GM18951 (cell line): ENCODE measurements around the gene KCNIP1.

Source experiments
- POLR2A ChIP-seq: IDR thresholded peaks from 4 replicates; pipeline ENCODE4 v1.6.1; 2011; ENCODE audit warnings: mild to moderate bottlenecking; ENCODE audit not compliant: insufficient read length, insufficient read depth; ENCODE audit errors: extremely low read depth
- in situ Hi-C: fragments of 300-500 bp; cut with MboI; formaldehyde crosslinking; loops from one replicate; pipeline ENCODE4 v1.12.0; 2022; ENCODE audit warnings: low sequenced_read_pairs, mixed read lengths, inconsistent platforms; ENCODE audit not compliant: unreplicated experiment

The KCNIP1 gene

DNA sequence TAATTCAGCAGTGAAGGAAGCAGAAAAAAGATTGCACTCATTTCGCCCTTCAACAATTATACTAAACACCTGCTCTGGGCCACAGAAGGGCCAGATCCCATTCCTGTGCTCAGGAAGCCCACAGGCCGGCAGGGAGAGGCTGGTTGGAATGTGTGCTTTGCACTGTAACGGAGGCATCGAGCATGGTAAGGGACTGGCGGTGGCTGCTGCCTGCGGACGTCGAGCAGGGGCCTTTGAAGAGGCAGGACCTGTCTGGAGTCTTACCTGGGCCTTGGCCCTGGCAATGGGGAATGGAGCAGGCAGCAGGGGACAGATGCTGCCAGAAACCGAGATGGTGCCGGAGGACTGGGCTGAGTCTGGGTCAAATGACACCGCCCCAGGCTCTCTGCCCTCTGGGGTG is 97.8 kb downstream of the KCNIP1 start:
- in situ Hi-C loops: loop anchor here (25.0 kb wide), 1 partner anchor 364 kb away; the partner anchor contains the start of gene C5orf58
- no peak for TF ChIP-seq POLR2A

DNA sequence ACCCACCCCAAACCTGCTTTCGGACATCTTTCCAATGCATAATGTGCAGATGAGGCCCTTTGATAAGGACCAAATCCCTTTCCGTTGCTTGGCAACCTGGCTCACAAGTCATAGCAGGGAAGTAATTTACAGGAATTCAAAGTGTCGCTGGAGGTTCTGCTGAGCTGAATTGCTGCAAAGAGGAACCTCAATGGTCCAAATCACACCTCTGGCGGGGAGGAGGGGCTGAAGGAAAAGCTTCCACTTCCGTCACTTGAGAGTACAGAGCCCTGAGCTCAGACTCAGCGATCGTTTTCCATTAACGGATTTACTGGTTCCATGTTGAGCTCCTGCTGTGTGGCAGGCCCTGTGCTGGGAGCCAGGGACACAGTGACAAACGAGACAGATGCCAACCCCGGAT is 99.3 kb downstream of the KCNIP1 start:
- in situ Hi-C loops: loop anchor here (25.0 kb wide), 1 partner anchor 366 kb away; the partner anchor contains the start of gene C5orf58

DNA sequence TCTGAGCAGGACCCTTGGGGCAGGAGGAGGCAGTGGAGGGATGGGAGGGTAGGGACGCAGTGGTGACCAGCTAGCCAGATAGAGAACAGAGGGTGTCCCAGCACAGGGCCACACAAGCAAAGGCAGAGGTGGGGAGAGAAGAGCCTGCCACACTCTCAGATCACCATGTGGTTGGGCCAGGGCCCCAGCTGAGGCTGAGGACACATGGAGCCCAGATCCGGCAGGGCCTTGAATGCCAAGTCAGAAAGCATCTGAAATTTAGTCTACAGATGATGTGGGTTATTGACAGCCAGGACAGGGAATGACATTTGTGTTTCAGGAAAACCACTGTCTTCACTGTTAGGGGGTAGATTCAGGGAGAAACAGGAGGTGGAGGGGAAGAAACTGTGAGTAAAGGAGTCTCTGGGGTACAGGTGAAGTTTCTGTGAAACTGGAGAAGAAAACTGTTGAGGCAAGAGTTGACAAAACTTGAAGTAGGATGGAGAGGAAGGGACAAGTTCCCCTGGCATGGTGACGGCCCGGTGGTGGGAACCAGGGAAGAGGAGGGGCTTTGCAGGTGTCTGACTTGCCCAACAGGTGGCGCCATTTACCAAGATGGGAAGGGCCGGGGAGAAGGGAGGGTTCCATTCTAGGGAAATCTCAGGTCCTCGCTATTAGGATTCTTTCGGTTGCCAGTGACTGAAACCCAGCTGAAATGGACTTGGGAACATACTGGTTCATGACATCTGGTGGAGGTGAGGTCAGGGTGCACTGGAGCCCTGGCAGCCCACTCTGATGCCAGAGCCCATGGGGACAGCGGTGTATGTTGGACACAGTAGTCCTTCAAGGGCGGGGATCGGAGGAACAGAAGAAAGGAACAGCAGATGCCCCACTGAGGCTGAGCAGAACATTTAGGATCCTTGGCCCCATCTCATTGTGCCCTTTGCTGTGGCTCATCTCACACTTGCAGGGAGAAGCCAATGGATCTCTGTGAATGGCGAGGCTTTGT is 100.1 kb downstream of the KCNIP1 start:
- in situ Hi-C loops: loop anchor here (25.0 kb wide), 1 partner anchor 367 kb away; the partner anchor contains the start of gene C5orf58
- no peak for TF ChIP-seq POLR2A

More for the DNA sequence above, 99.3 kb downstream of the KCNIP1 start:
- no peak for TF ChIP-seq POLR2A

DNA sequence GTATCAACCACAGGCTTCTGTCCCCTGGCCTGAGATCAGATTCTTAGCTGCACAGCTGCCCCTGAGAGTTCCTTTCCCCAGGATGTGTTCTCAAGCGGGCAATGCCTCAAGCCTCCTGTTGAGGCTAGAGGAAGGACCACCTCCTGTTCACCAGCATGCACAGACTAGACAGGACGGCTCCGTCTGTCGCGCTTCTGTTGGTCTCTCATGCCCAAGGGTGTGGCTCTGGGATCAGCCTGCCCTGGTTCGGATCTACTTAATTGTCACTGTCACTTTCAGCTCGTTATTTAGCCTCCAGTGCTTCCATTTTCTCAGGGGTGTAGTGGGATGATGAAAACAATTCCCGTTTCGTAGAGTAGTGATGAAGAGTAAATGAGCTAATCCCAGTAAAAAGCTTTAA is 103.1 kb downstream of the KCNIP1 start:
- no peak for TF ChIP-seq POLR2A
- in situ Hi-C loops: loop anchor here (25.0 kb wide), 1 partner anchor 370 kb away; the partner anchor contains the start of gene C5orf58

DNA sequence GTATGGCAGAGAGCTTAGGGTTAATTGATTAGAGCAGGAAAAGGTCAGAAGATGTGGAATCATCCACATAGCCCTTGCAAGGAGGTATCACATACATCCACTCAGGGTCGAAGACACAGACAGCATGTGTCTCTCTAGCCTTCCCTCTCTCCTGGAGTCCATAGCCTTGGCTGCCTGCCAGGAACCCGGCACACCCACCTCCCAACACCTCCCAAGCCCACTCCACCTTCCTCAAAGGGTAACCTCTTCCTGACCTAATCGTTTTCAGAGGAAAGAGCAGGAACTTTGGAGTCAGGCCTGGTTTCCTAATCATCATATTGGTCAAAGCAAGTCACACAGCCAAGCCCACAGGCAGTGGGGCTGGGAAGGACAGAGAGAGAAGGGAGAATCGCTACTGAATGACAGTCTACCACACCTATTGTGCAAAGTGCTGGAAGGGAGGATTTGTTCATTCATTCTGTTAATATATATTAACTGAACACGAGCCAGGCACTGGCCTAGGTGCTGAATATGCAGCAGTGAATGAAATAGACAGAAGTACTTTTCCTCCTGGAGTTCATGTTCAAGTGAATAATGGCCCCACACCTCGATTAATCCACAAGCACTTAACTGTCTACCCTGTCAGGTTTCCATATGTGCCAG is 107.8 kb downstream of the KCNIP1 start:
- in situ Hi-C loops: loop anchor here (25.0 kb wide), 1 partner anchor 374 kb away; the partner anchor contains the start of gene C5orf58
- TF ChIP-seq POLR2A: no peak

DNA sequence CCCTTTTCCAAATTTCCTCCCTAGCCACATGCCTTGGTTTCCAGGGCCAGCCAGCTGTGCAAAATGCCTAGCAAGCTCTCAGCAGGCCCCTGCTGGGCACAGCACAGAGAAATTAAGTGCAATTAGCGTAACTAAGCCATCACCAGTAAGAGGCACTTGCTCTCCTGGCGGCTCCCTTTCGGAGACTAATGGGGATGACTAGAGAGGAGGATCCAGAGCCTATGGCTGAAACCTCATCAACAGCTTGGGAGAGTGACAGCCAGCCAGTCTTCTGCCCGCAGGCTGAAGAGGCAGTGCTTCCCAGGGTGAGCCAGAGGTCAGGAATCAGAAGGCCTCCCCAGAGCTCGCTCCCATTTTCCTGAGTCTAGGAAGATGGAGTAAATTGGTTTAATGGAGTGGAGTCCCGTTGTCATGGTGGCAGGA is 108.4 kb downstream of the KCNIP1 start:
- no peak for TF ChIP-seq POLR2A
- in situ Hi-C loops: loop anchor here (25.0 kb wide), 1 partner anchor 375 kb away; the partner anchor contains the start of gene C5orf58

DNA sequence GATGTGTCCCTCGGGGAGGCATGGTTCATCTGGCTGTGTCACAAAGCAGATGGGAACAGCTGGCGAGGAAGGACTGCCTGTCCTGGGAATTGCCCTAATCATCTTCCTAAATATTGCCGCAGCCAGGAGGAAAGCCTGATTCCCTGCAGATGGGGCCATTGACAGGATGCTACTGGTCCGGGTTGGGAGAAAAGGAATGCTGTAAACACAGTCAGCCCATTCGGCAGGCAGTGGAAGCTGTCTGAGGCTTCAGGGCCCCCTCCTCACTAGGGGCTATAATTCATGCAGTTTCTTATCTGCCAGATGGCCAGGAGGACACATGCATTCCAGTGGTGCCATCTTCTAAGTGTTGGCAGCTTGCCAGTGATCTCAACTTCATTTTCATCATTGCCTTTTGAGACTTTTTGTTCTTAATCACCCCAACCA is 110.3 kb downstream of the KCNIP1 start:
- no peak for TF ChIP-seq POLR2A
- in situ Hi-C loops: loop anchor here (25.0 kb wide), 1 partner anchor 377 kb away; the partner anchor contains the start of gene C5orf58

DNA sequence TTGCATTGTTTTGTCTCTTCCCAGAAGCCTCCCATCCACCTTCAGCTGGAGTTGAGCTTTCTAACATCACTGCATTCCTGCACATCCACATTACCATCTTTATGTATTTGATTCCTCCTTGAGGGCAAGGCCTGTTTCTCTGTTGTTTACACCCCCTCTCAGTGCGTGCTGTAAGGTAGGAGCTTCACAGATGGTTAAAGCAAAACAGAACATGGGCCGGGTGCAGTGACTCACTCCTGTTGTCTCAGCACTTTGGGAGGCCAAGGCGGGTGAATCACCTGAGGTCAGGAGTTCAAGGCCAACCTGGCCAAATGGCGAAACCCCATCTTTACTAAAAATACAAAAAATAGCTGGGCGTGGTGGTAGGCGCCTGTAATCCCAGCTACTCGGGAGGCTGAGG is 110.9 kb downstream of the KCNIP1 start:
- no peak for TF ChIP-seq POLR2A
- in situ Hi-C loops: loop anchor here (25.0 kb wide), 1 partner anchor 377 kb away; the partner anchor contains the start of gene C5orf58

DNA sequence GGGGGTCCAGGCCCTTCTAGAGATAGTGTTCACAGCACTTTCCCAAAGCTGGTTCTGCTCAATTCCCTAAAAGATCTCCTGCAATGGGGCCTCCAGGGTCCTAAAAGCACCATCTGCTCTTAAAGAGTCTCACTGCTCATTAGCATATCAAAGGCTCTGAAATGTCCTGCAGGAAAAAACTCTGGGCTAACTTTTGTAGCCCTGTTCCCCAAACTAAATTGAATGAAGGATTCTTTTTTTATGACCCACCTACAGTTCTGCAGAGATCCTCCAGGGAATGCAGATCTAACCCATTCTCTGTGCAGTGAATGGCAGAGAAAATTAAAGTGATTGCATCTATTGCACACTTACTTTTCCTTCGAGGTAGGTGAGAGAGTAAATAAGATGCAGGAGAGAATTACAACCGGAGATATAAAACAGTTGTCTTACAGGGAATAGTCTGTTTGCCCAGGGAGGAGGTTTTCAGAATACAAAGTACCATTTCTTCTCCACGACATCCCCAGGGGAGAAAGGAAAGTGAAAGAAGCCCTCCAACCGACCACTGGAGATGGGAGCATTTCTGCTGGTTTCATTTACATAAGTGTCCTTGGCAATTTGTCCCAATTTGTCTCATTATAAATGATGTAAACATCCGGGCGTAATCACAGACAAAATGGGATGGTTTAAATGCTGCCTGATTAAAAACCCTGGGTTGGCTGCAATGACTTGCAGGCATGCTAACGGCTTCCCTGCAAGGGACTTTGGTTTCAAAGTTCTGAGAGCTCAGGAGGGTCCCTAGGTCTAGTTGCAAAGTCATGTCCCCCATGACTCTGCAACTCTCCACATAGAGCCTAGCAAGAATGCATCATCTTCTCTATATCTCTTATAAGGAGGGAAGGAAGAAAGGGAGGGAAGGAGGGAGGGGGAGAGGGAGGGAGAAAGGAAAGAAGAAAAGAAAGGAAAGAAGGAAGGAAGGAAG is 114.0 kb downstream of the KCNIP1 start:
- no peak for TF ChIP-seq POLR2A
- in situ Hi-C loops: loop anchor here (25.0 kb wide), 1 partner anchor 381 kb away; the partner anchor contains the start of gene C5orf58

DNA sequence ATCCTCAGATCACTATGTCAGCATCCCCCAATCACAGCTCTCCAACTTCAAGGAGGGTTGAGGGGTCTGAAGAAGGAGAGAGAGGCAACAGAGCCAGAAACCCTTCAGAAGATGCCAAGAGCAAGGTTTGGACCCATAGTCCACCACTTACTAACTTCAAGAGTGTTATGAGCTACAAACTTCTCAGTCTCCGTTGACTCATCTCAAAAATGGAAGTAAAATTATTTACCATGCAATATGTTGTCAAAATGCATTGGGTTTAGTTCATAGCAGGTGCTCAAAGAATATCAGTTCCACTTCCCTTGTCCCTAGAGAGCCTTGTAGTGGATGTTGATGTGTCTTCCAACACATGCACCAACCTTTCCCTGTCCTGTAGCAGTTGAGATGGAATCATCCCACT is 116.0 kb downstream of the KCNIP1 start:
- TF ChIP-seq POLR2A: no peak
- in situ Hi-C loops: loop anchor here (10.0 to 25.0 kb wide), 2 partner anchors 185 to 383 kb away; partner anchors contain the start of gene C5orf58

DNA sequence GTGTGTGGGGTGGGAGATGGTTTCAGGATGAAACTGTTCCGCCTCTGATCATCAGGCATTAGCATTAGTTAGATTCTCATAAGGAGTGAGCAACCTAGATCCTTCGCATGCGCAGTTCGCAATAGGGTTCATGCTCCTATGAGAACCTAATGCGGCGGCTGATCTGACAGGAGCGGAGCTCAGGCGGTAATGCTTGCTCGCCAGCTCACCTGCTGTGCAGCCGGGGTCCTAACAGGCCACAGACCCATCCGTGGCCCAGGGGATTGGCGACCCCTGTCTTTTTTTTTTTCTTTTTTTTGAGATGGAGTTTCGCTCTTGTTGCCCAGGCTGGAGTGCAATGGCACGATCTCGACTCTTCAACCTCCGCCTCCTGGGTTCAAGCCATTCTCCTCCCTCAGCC is 119.1 kb downstream of the KCNIP1 start:
- in situ Hi-C loops: loop anchor here (10.0 to 25.0 kb wide), 2 partner anchors 188 to 386 kb away; partner anchors contain the start of gene C5orf58
- no peak for TF ChIP-seq POLR2A
